MV-4-11 (cell line): Measurements from ENCODE around the gene ZNF611.
"Not testable (repeated sequence)": the region's sequence is repeated elsewhere in the genome, so short reads cannot be mapped to it uniquely, and the experiment has no call there.

Experiments
- DNase-seq: peaks from one replicate; lab custom pipeline; 2025; lab: John Stamatoyannopoulos, UW

The ZNF611 gene

GRCh38 chr19:52716522-52716921, 18.3 kb downstream of the ZNF611 start:
- no peak for DNase-seq

DNA sequence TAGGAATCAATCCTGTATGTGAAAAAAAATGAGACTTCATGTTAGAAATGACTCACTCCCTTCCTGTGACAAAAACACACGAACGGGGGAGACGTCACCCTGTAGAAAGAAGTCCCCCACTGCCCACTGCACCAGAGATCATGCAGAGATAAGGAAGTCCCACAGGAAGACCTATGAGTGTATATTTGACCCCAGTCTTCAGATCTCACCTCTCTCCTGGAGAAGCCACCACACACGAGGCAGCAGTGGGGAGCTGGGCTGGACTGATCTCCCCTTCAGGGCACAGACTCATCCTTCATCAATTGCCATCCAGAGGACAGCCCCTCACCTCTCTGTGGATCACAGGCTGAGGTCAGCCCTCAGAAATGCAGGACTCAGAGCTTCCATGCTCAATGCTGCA, 18.9 kb downstream of the ZNF611 start:
- not testable (repeated sequence) for DNase-seq

DNA sequence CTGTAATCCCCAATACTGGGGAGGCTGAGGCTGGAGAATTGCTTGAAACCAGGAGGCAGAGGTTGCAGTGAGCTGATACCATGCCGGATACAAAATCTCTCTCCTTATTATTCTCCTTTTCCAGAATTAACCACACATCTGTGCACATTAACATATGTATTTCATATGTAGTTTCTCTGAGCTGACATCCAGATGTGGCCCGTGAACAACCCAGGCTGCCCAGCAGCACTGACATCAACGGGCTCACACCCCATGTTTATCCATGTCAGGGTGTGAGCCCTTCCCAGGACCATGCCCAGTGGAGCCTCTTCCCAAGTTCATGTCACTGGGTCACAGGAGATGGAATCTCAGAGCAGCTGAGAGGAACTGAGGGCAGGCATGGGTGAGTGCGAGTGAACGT, 19.5 kb downstream of the ZNF611 start:
- not testable (repeated sequence) for DNase-seq

DNA sequence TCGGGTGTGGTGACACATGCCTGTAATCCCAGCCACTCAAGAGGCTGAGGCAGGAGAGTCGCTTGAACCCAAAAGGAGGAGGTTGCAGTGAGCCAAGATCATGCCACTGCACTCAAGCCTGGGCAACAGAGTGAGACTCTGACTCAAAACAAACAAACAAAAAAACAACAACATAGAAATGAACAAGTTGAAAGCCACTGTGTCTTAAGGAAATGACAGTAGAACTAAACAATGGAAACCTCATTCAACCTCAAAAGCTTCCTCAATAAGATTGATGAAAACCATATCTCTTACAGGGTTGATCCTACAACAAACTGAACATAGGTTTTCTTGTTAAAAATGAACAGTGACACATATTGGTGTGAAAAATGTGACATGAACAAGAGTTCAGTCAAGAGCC, 21.8 kb downstream of the ZNF611 start:
- DNase-seq: not testable (repeated sequence)

- DNase-seq: not testable (repeated sequence)
Observed at GRCh38 chr19:52711661-52712060, 23.2 kb downstream of the ZNF611 start.

DNA sequence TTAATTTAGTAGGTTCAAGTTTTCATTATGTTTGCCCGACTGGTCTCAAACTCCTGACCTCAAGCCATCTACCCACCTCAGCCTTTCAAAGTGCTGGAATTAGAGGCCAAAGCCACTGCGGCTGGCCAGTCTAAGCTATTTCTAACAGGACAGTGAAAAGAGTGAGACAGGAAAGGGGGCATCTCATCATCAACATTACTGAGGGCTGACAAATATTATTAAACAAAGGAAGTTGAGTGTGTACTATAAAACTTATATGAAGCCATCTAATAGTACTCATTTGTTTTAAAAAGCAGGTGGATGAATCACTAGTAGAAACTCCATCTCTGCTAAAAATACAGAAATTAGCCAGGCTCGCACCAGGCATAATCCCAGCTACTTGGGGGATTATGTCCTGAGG, 24.3 kb downstream of the ZNF611 start:
- DNase-seq: no peak

- not testable (repeated sequence) for DNase-seq
Observed at GRCh38 chr19:52705615-52706014, 29.2 kb downstream of the ZNF611 start.

GRCh38 chr19:52703917-52704316, 30.9 kb downstream of the ZNF611 start:
- no peak for DNase-seq

DNA sequence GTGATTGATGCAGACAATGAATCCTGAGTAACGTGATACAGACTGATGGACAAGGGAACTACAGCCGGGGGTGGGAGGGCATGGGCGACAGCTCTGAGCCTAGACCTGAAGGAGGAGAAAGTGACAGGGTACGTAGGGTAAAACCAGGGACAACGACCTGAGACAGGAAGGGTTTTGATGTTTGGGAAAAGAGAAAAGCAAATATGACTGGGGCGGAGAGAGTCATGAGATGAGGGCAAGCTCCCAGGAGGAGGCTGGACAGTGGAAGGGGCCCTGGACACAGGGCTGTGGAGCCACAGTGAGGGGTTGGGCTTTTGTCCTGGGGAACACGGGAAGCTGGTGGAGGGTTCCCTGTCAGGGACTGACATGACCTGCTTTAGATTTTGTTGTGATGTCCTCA, 34.2 kb downstream of the ZNF611 start:
- DNase-seq: no peak

GRCh38 chr19:52699555-52699954, 35.3 kb downstream of the ZNF611 start:
- DNase-seq: not testable (repeated sequence)

- DNase-seq: no peak
Observed at GRCh38 chr19:52695996-52696395, 38.8 kb downstream of the ZNF611 start.

GRCh38 chr19:52694921-52695320, 39.9 kb downstream of the ZNF611 start:
- DNase-seq: no peak

DNA sequence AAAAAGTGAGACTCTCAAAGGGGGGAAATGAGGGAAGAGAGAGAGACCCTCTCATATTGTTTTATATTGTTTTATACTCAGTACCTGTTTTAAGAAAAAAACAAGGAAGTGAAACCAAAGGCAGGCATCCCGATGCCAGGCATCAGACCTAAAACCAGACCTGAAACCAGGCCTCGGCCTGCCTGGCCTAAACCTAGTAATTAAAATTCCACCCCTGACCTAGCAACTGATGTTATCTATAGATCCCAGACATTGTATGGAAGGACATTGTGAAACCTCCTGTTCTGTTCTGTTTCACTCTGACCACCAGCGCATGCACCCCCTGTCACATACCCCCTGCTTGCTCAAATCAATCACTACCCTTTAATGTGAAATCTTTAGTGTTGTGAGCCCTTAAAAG, 40.6 kb downstream of the ZNF611 start:
- peak; percentile 44 for DNase-seq

DNA sequence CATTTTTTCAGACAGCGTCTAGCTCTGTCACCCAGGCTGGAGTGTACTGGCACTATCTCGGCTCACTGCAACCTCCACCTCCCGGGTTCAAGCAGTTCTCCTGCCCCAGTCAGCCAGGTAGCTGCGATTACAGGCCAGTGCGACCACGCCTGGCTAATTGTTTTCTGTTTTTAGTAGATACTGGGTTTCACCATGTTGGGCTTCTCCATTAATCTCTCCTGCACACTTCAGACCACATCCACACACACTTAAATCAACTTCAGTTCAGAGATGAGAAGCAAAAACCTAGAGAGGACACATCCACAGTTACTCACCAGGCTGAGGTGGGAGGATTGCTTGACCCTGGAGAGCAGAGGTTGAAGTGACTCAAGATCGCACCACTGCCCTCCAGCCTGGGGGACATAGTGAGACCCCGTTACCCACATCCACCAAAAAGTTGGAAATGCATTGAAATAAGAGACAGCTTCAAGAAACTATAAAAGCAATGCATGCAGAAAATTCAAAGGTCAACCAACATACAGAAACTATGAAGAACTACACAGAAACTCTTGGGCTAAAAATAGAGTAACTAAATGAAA, 42.3 kb downstream of the ZNF611 start:
- DNase-seq: no peak

DNA sequence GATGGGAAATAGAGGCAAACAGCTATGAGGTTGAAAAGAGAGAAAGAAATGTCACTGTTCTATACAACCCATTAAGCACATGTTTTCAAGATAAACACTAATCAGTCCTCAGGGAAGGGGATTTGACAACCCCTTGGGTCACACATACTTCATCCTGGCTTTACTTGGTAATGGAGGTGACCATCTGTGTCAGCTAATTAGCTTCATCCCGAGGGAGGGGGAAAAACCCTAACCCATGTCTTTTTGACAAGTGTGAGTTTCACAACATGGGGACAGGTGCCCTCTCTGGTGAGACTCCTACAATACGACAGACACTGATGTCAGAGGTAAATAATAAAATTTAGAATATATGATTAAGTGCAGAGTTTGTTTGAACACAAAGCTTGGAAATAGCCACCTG, 43.1 kb downstream of the ZNF611 start:
- DNase-seq: no peak

GRCh38 chr19:52691215-52691610, 43.6 kb downstream of the ZNF611 start:
- DNase-seq: no peak

DNA sequence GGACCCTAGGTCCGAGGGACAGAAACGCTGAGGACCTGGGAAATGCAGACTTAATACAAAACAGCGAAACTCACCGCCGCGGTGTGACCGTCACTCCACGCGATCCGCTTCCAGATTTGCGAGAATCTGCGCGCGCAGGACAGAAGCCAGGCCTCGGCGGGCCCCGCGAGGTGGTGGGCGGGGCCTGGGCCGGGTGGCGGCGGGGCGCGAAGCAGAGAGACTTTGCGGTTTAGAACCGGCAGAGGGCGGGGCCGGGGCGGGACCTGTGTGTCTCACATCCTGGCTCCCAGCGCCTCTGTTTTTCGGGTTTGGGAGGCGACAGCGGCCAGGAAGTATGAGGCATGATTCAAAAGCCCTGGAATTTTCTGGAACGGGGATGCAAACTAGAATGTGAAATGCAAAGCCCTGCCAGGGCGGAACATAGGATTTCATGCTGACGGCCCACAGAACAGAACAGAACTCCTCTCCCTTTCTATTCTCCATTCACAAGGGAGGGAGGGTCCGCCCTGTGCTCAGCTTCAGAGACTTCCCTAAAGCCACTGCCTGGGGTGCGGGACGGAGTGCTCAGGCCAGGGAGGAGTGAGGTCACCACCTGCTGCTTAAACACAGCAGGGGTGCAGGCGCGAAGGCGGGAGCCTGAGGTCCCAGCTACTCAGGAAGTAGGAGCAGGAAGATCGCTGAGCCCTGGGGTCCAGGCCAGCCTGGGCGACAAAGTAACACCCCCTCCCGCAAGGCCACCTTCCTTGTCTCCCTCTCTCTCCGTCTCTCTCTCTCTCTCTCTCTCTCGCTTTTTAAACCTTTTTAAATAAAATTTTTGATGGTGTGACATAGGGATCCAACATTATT, 44.3 kb downstream of the ZNF611 start:
- peak; percentile 70 for DNase-seq

- DNase-seq: no peak
Observed at GRCh38 chr19:52689843-52690368, 44.9 kb downstream of the ZNF611 start.

DNA sequence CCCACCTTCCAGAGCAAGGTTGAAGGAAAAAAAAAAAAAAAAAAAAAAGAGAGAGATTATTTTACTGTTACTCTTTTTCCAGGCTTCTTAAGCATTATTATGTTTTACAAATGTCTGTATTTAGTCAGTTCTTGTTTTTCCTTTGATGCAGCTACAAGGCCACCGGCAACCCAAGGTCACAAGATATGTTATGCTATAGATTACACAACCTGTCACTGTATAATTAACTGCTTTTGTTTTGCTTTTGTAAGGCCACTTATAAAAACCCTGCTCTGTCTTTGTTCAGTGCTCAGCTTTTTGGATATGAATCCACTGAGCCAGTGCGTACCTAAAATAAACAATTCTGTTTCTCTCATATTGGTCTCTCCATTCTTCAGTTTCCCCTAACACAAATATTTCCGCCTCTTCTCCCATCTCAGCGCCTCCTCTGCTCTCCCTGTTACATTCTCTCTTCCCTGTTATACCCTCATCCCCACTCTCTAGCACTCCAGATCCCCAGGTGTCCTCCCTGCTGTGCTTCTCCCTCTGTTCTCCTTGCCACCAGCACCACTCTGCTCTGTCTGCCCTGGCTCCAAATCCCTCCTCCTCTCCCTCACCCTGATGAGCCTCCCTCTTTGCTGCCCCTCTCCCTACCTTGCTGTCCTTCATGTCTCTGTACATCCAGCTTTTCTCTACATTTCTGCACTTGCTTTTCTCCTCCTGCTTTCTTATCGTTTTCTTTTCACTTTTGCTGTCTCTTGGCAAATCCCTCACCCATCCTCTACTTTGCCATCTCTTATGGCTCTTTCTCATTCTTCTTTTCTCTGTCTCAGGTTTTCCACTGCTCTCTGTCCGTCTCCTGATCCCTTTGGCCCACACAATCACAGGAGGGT, 45.7 kb downstream of the ZNF611 start:
- DNase-seq: peak; percentile 57

GRCh38 chr19:52688335-52688734, 46.5 kb downstream of the ZNF611 start:
- DNase-seq: no peak

- no peak for DNase-seq
Observed at GRCh38 chr19:52687684-52688083, 47.2 kb downstream of the ZNF611 start.

DNA sequence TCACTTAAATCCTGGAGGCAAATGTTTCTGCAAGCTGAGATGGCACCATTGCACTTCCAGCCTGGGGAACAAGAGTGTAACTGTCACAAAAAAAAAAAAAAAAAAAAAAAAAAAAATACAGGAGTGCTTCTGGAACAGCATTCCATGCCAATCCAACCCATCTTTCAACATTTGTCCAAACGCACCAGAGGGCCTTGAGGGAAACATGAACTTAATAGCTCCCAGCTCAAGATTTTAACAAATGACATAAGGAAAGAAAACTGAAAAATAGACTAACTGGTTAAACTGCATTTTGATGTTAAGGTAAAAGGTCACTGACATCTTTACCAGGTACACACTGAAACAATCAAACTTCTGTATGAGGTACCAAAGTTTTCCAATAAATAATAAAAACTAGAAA, 49.0 kb downstream of the ZNF611 start:
- no peak for DNase-seq
